DND-41 (cell line): ENCODE measurements around the gene MEI1.

Source experiments
- ATAC-seq: fragments of 200-7000 bp; cut with Tn5 transposase; 3 replicates; pipeline ENCODE4 v1.9.1; 2021; ENCODE audit warnings: low read depth; ENCODE audit not compliant: insufficient read depth
- DNase-seq: peaks from one replicate; pipeline ENCODE4 v3.0.0-alpha.2; 2020
- H2AFZ ChIP-seq: 2 replicates; pipeline ENCODE4 v1.6.0; 2012; ENCODE audit warnings: low read depth, low read length
- H3K27ac ChIP-seq: 2 replicates; pipeline ENCODE4 v1.5.1; 2012; ENCODE audit warnings: low read length, inconsistent platforms
- H3K27me3 ChIP-seq: fragments of 200-600 bp; sonication (generic); 2 replicates; pipeline ENCODE4 v1.6.0; 2012; ENCODE audit warnings: low read length, mild to moderate bottlenecking, inconsistent platforms; ENCODE audit not compliant: insufficient read depth, poor library complexity
- H3K36me3 ChIP-seq: 2 replicates; pipeline ENCODE4 v1.5.1; 2012; ENCODE audit warnings: low read length, inconsistent platforms; ENCODE audit not compliant: insufficient read depth
- H3K4me1 ChIP-seq: 2 replicates; pipeline ENCODE4 v1.5.1; 2012; ENCODE audit warnings: mild to moderate bottlenecking, low read length; ENCODE audit not compliant: insufficient read depth
- H3K4me2 ChIP-seq: 2 replicates; pipeline ENCODE4 v1.6.0; 2012; ENCODE audit warnings: mild to moderate bottlenecking, moderate library complexity, low read length, inconsistent platforms; ENCODE audit not compliant: insufficient read depth
- H3K4me3 ChIP-seq, 2 experiments: fragments of 200-600 bp in 1 of 2; shearing (Covaris generic) in 1 of 2; 2 replicates each; pipeline ENCODE4 v1.5.1; 2012 to 2016; ENCODE audit warnings: inconsistent platforms in 2 of 2, low read length in 2 of 2, mild to moderate bottlenecking in 2 of 2, low read depth in 1 of 2, moderate library complexity in 1 of 2
- H3K79me2 ChIP-seq: 2 replicates; pipeline ENCODE4 v1.6.0; 2012; ENCODE audit warnings: low read length, inconsistent platforms; ENCODE audit not compliant: insufficient read depth
- H3K9ac ChIP-seq: 2 replicates; pipeline ENCODE4 v1.6.0; 2012; ENCODE audit warnings: low read depth, mild to moderate bottlenecking, inconsistent platforms, low read length, moderate library complexity
- H3K9me3 ChIP-seq: 2 replicates; pipeline ENCODE4 v1.5.1; 2012; ENCODE audit warnings: low read length, moderate library complexity, mild to moderate bottlenecking, inconsistent platforms; ENCODE audit not compliant: insufficient read depth, severe bottlenecking
- H4K20me1 ChIP-seq: 2 replicates; pipeline ENCODE4 v1.6.0; 2012; ENCODE audit warnings: low read length; ENCODE audit not compliant: insufficient read depth
- CTCF ChIP-seq: IDR thresholded peaks from 2 replicates; pipeline ENCODE4 v1.5.1; 2012; ENCODE audit warnings: borderline replicate concordance, low read length, moderate library complexity, mild to moderate bottlenecking; ENCODE audit not compliant: poor library complexity, severe bottlenecking; ENCODE audit errors: extremely low read depth
- EZH2 ChIP-seq: IDR thresholded peaks from 3 replicates; pipeline ENCODE4 v1.6.1; 2012; ENCODE audit warnings: borderline replicate concordance, low read depth, mild to moderate bottlenecking, moderate library complexity, low read length, inconsistent platforms; ENCODE audit not compliant: severe bottlenecking

Gene MEI1

DNA sequence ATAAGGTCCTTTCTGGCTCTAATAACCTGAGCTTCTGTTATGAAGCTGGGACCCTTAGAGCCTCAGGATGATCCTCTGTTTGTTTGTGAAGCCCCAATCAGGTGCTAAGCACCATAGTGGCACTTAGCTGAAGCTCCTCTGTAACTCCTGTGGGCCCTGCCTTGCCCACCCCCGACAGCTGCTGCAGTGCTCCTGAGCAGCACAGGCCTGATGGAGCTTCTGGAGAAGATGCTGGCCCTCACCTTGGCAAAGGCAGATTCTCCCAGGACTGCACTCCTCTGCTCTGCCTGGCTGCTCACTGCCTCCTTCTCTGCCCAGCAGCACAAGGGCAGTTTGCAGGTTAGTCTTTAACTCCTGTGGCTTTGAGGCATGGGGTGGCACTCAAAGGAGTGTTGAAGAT, 82.2 kb downstream of the MEI1 start:
- DNase-seq: no peak
- ATAC-seq: peak; percentile 30; the same call in 1 of the 3 replicates
- H3K79me2 ChIP-seq: no peaks in the 10 kb centered on the region
- no peak overlapping the region for H2AFZ ChIP-seq
- H3K4me1 ChIP-seq: 0 out of 2 replicates have a peak, but pooled peaks cover 7% of the 10 kb centered on the region
- no peak overlapping the region for H3K4me3 ChIP-seq
- H3K27ac ChIP-seq: no peak overlapping the region
- no peaks in the 10 kb centered on the region for H3K9me3 ChIP-seq
- H3K36me3 ChIP-seq: no peaks in the 10 kb centered on the region
- H4K20me1 ChIP-seq: no peaks in the 10 kb centered on the region
- H3K4me2 ChIP-seq: no peak overlapping the region
- no peaks in the 10 kb centered on the region for H3K27me3 ChIP-seq
- TF ChIP-seq CTCF: no peak
- no peak overlapping the region for H3K9ac ChIP-seq

DNA sequence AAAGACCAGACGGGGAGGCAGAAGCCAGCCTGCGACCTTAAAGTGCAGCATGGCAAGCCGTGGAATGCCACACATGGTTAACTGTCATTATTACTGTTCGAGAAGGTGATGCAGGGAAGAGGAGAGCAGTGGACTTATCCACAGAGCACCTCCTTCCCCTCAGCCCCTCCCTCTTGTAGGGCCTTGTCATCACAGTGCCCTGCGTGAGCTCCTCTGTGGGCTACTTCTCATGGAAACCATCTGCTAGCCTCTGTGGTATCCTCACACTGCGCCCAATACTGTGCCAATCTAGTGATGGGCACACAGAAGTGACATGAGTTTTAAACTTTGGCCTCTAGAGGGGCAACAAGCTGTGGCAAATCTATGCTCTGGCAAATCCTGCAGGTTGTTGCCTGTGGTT, 83.0 kb downstream of the MEI1 start:
- DNase-seq: no peak
- TF ChIP-seq EZH2: no peak
- no peak for TF ChIP-seq CTCF
- H3K36me3 ChIP-seq: no peaks in the 10 kb centered on the region
- H3K27ac ChIP-seq: no peak overlapping the region
- H3K27me3 ChIP-seq: no peaks in the 10 kb centered on the region
- no peak overlapping the region for H2AFZ ChIP-seq
- H4K20me1 ChIP-seq: no peaks in the 10 kb centered on the region
- H3K4me3 ChIP-seq: no peak overlapping the region
- no peaks in the 10 kb centered on the region for H3K79me2 ChIP-seq
- 0 out of 2 replicates have a peak, but pooled peaks cover 7% of the 10 kb centered on the region for H3K4me1 ChIP-seq
- no peak overlapping the region for H3K4me2 ChIP-seq
- ATAC-seq: no peak
- no peaks in the 10 kb centered on the region for H3K9me3 ChIP-seq
- H3K9ac ChIP-seq: no peak overlapping the region

DNA sequence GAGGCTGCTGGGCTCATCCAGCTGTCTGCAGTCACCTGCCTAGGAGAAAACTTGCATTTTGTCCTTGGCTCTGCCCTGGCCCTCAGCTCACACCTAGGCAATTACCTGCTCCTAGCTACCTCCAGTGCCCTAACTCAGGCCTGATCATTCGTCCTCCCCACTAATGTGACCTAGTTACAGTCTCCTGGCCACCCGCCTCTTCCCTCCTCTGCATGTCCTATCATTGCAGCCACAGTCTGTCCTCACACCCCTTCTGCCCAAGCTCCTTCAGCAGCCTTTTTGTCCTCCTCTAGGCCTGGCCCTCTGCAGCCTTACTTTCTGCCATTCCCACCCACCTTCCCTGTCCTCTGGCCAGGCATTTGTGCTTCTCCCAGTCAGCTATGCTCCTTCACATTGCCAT, 83.4 kb downstream of the MEI1 start:
- no peaks in the 10 kb centered on the region for H3K9me3 ChIP-seq
- ATAC-seq (no peak), DNase-seq (no peak)
- no peak for TF ChIP-seq CTCF
- no peak for TF ChIP-seq EZH2
- H3K27ac ChIP-seq: no peak overlapping the region
- no peak overlapping the region for H3K4me3 ChIP-seq
- H3K27me3 ChIP-seq: no peaks in the 10 kb centered on the region
- H3K4me1 ChIP-seq: 0 out of 2 replicates have a peak, but pooled peaks cover 7% of the 10 kb centered on the region
- no peaks in the 10 kb centered on the region for H3K79me2 ChIP-seq
- H3K36me3 ChIP-seq: no peaks in the 10 kb centered on the region
- H3K9ac ChIP-seq: no peak overlapping the region
- H3K4me2 ChIP-seq: no peak overlapping the region
- no peaks in the 10 kb centered on the region for H4K20me1 ChIP-seq
- no peak overlapping the region for H2AFZ ChIP-seq

- no peak for DNase-seq
- no peak overlapping the region for H2AFZ ChIP-seq
- no peak overlapping the region for H3K9ac ChIP-seq
- no peak overlapping the region for H3K4me3 ChIP-seq
- no peak overlapping the region for H3K27ac ChIP-seq
- ATAC-seq: no peak
- no peaks in the 10 kb centered on the region for H3K79me2 ChIP-seq
- H3K4me2 ChIP-seq: no peak overlapping the region
- H3K9me3 ChIP-seq: no peaks in the 10 kb centered on the region
- H4K20me1 ChIP-seq: no peaks in the 10 kb centered on the region
- no peaks in the 10 kb centered on the region for H3K36me3 ChIP-seq
- no peaks in the 10 kb centered on the region for H3K4me1 ChIP-seq
- H3K27me3 ChIP-seq: no peaks in the 10 kb centered on the region
- TF ChIP-seq CTCF (no peak), EZH2 (no peak)
Measured at GRCh38 chr22:41787331-41787730, 88.0 kb downstream of the MEI1 start.
